ENCODE results near the gene DSTYK.

Gene DSTYK

DNA sequence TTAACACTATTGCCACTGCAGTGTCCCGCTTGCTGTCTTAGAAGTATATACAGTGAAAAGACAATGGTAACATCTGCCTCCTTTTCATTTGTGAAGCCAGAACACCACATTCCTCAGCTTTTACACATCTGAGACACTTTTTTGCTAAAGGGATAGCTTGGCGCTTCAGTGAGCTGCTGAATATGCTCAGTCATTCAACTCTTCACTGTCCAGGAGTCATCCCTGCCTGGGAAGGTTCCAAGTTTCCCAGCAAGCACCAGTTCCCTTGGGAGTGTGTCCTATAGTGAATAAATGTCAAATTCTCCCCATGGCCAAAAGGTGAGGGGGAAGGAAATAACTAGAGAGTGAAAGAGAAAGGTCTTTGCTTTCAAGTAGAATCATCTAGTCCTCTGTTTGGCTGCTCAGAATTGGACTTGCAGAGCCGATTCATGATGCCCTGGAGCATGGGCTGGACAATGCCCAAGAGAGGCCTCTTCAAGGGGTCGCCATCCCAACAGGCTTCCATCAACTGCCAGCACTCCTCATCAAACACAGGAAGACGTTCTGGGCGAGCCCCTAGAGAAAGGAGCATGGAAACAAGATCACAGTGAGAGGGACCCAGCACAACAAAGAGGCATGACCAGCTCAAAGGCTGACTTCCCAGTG lies 64.2 kb downstream of the DSTYK start:
- no peak overlapping the region for H3K27ac ChIP-seq
- CTCF ChIA-PET = interaction anchor here (0.7 to 2.1 kb wide), 5 partner anchors 12 to 778 kb away, joined by 3 to 7 read pairs (median 3); no protein-coding TSS in a partner anchor
- no peak for TF ChIP-seq CTCF (conservative IDR thresholded peaks at IDR 0.05; ENCODE audit: low read depth)
- peak; percentile 20 for DNase-seq (ENCODE audit: low spot score)
- POLR2A ChIA-PET (ENCODE audit: low non-redundant PET) = no interaction called here

- POLR2A ChIA-PET (ENCODE audit: low non-redundant PET) = no interaction called here
- H3K27ac ChIP-seq = no peak overlapping the region
- peak; percentile 44 for DNase-seq (ENCODE audit: low spot score)
- CTCF ChIA-PET = interaction anchor here (0.9 to 1.5 kb wide), 4 partner anchors 10 to 169 kb away, joined by 3 to 6 read pairs (median 4); no protein-coding TSS in a partner anchor
- TF ChIP-seq CTCF (conservative IDR thresholded peaks at IDR 0.05; ENCODE audit: low read depth) = no peak
Measured at GRCh38 chr1:205144751-205145150, 66.8 kb downstream of the DSTYK start.

GRCh38 chr1:205144046-205144720 lies 67.3 kb downstream of the DSTYK start:
- no peak for DNase-seq (ENCODE audit: low spot score)
- TF ChIP-seq CTCF (conservative IDR thresholded peaks at IDR 0.05; ENCODE audit: low read depth) = no peak
- ChIA-PET POLR2A (ENCODE audit: low non-redundant PET) (no interaction called here), CTCF (interaction anchor here (0.6 to 1.5 kb wide), 4 partner anchors 9 to 708 kb away, joined by 3 to 6 read pairs (median 4); no protein-coding TSS in a partner anchor)
- no peak overlapping the region for H3K27ac ChIP-seq

- ChIA-PET CTCF (interaction anchor here (0.6 to 2.3 kb wide), 16 partner anchors 9 to 575 kb away, joined by 3 to 25 read pairs (median 4); no protein-coding TSS in a partner anchor), POLR2A (ENCODE audit: low non-redundant PET) (no interaction called here)
- no peak for DNase-seq (ENCODE audit: low spot score)
- no peak overlapping the region for H3K27ac ChIP-seq
- TF ChIP-seq CTCF (conservative IDR thresholded peaks at IDR 0.05; ENCODE audit: low read depth) = no peak
Measured at GRCh38 chr1:205142102-205142469, 69.4 kb downstream of the DSTYK start.

GRCh38 chr1:205141236-205142101 lies 70.0 kb downstream of the DSTYK start:
- peak; percentile 89 for TF ChIP-seq CTCF (conservative IDR thresholded peaks at IDR 0.05; ENCODE audit: low read depth)
- ChIA-PET POLR2A (ENCODE audit: low non-redundant PET) (no interaction called here), CTCF (interaction anchor here (0.5 to 2.3 kb wide), 37 partner anchors 9 to 1816 kb away, joined by 3 to 25 read pairs (median 4); partner anchors contain the start of gene RBBP5)
- no peak overlapping the region for H3K27ac ChIP-seq
- DNase-seq (ENCODE audit: low spot score) = peak; percentile 78

GRCh38 chr1:205140113-205140512 lies 71.4 kb downstream of the DSTYK start:
- CTCF ChIA-PET = interaction anchor here (0.7 to 2.3 kb wide), 4 partner anchors 11 to 150 kb away, joined by 3 to 25 read pairs (median 9); partner anchors contain the start of gene RBBP5
- POLR2A ChIA-PET (ENCODE audit: low non-redundant PET) = no interaction called here
- TF ChIP-seq CTCF (conservative IDR thresholded peaks at IDR 0.05; ENCODE audit: low read depth) = no peak
- DNase-seq (ENCODE audit: low spot score) = no peak
- no peak overlapping the region for H3K27ac ChIP-seq
